ENCODE measurements around the gene WFDC11. TPM values are rescaled to one million over a fixed set of nuclear protein-coding genes. Genes with fewer than 3 reads are reported as not detected.

WFDC11 gene
- total RNA-seq, 1 donor from 2014 or later = not detected

DNA sequence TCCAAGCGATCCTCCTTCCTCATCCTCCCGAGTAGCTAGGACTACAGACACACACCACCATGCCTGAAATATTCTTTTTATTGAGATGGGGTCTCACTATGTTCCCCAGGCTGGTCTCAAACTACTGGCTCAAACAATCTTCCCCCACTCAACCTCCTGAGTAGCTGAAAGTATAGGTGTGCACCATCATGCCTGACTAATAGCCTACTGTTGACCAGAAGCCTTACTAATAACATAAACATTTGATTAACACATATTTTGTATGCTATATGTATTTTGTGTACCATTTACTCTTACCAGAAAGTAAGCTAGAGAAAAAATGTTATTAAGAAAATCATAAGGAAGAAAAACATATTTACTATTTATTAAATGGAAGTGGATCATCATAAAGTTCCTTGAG, 52.4 kb downstream of the WFDC11 start:
- Mint-ChIP-seq H3K27ac (ENCODE audit: unreplicated experiment) (peak overlapping the region; percentile 51), H3K9me3 (no peaks in the 10 kb centered on the region), H3K36me3 (ENCODE audit: low read depth) (no peaks in the 10 kb centered on the region), H3K4me3 (no peak overlapping the region), H3K4me1 (no peaks in the 10 kb centered on the region), H3K27me3 (ENCODE audit: low read depth) (peaks cover 2% of the 10 kb centered on the region)
- TF ChIP-seq, protein P1, sequence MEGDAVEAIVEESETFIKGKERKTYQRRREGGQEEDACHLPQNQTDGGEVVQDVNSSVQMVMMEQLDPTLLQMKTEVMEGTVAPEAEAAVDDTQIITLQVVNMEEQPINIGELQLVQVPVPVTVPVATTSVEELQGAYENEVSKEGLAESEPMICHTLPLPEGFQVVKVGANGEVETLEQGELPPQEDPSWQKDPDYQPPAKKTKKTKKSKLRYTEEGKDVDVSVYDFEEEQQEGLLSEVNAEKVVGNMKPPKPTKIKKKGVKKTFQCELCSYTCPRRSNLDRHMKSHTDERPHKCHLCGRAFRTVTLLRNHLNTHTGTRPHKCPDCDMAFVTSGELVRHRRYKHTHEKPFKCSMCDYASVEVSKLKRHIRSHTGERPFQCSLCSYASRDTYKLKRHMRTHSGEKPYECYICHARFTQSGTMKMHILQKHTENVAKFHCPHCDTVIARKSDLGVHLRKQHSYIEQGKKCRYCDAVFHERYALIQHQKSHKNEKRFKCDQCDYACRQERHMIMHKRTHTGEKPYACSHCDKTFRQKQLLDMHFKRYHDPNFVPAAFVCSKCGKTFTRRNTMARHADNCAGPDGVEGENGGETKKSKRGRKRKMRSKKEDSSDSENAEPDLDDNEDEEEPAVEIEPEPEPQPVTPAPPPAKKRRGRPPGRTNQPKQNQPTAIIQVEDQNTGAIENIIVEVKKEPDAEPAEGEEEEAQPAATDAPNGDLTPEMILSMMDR (conservative IDR thresholded peaks at IDR 0.05) = no peak
- no peak for DNase-seq (ENCODE audit: low read depth, low spot score)

- Mint-ChIP-seq H3K4me1 (peaks cover 6% of the 10 kb centered on the region), H3K4me3 (no peak overlapping the region), H3K9me3 (peaks cover 11% of the 10 kb centered on the region), H3K27me3 (ENCODE audit: low read depth) (no peaks in the 10 kb centered on the region), H3K36me3 (ENCODE audit: low read depth) (peaks cover 4% of the 10 kb centered on the region), H3K27ac (ENCODE audit: unreplicated experiment) (no peak overlapping the region)
- DNase-seq (ENCODE audit: low read depth, low spot score) = no peak
- TF ChIP-seq, protein P1 (conservative IDR thresholded peaks at IDR 0.05) = no peak
Observed at GRCh38 chr20:45612314-45612713, 57.7 kb downstream of the WFDC11 start.

GRCh38 chr20:45611054-45611453, 59.0 kb downstream of the WFDC11 start:
- Mint-ChIP-seq H3K27ac (ENCODE audit: unreplicated experiment) (no peak overlapping the region), H3K36me3 (ENCODE audit: low read depth) (peaks cover 7% of the 10 kb centered on the region), H3K4me1 (peaks cover 6% of the 10 kb centered on the region), H3K4me3 (no peak overlapping the region), H3K9me3 (peaks cover 17% of the 10 kb centered on the region), H3K27me3 (ENCODE audit: low read depth) (no peaks in the 10 kb centered on the region)
- no peak for DNase-seq (ENCODE audit: low read depth, low spot score)
- TF ChIP-seq, protein P1 (conservative IDR thresholded peaks at IDR 0.05) = no peak

GRCh38 chr20:45607810-45608209, 62.2 kb downstream of the WFDC11 start:
- H3K27ac Mint-ChIP-seq (ENCODE audit: unreplicated experiment) = no peak overlapping the region
- H3K36me3 Mint-ChIP-seq (ENCODE audit: low read depth) = peaks cover 7% of the 10 kb centered on the region
- H3K4me3 Mint-ChIP-seq = no peak overlapping the region
- TF ChIP-seq, protein P1 (conservative IDR thresholded peaks at IDR 0.05) = no peak
- peaks cover 6% of the 10 kb centered on the region for H3K4me1 Mint-ChIP-seq
- peaks cover 22% of the 10 kb centered on the region for H3K9me3 Mint-ChIP-seq
- peaks cover 17% of the 10 kb centered on the region for H3K27me3 Mint-ChIP-seq (ENCODE audit: low read depth)
- DNase-seq (ENCODE audit: low read depth, low spot score) = no peak

Small RNA genes within 50 kb of the gene (microRNA-seq; reads per million reads assigned to microRNA genes)
- gene MIR3617 = not detected

Other genes with a start within 250 kb of the WFDC11 start
- 7.4 and 8.7 TPM in 2 replicates for gene WFDC2, start 200.5 kb downstream of the WFDC11 start, total RNA-seq
- not detected in 2 replicates for gene SPINT3, start 154.6 kb downstream of the WFDC11 start, total RNA-seq
- gene WFDC6, start 130.8 kb downstream of the WFDC11 start, total RNA-seq = not detected in 2 replicates
- not detected in 2 replicates for gene EPPIN, start 122.8 kb downstream of the WFDC11 start, total RNA-seq
- not detected in 2 replicates for gene WFDC8, start 91.0 kb downstream of the WFDC11 start, total RNA-seq
- gene WFDC10A, start 40.5 kb downstream of the WFDC11 start, total RNA-seq = not detected in 2 replicates
- gene WFDC9, start 39.0 kb downstream of the WFDC11 start, total RNA-seq = not detected in 2 replicates
- gene WFDC13, start 31.8 kb upstream of the WFDC11 start, total RNA-seq = not detected in 2 replicates
- not detected in 2 replicates for gene WFDC10B, start 34.8 kb upstream of the WFDC11 start, total RNA-seq
- gene SPINT4, start 52.1 kb upstream of the WFDC11 start, total RNA-seq = not detected in 2 replicates
- not detected in 2 replicates for gene WFDC3, start 121.6 kb upstream of the WFDC11 start, total RNA-seq
- 41.9 and 44.0 TPM in 2 replicates for gene DNTTIP1, start 121.7 kb upstream of the WFDC11 start, total RNA-seq
- 202 and 212 TPM in 2 replicates for gene UBE2C, start 142.4 kb upstream of the WFDC11 start, total RNA-seq
- not detected in 2 replicates for gene TNNC2, start 157.1 kb upstream of the WFDC11 start, total RNA-seq
- 16.8 and 19.4 TPM in 2 replicates for gene SNX21, start 163.6 kb upstream of the WFDC11 start, total RNA-seq
- gene ACOT8, start 187.2 kb upstream of the WFDC11 start, total RNA-seq = 14.5 and 15.3 TPM in 2 replicates
- gene ZSWIM3, start 187.4 kb upstream of the WFDC11 start, total RNA-seq = 4.5 and 4.8 TPM in 2 replicates
- 16.6 and 17.0 TPM in 2 replicates for gene ZSWIM1, start 211.0 kb upstream of the WFDC11 start, total RNA-seq
- 0.41 and 2.2 TPM in 2 replicates for gene SPATA25, start 217.4 kb upstream of the WFDC11 start, total RNA-seq
- 3.3 and 3.5 TPM in 2 replicates for gene NEURL2, start 221.0 kb upstream of the WFDC11 start, total RNA-seq
- 49.7 and 55.3 TPM in 2 replicates for gene CTSA, start 221.1 kb upstream of the WFDC11 start, total RNA-seq
- gene PLTP, start 241.9 kb upstream of the WFDC11 start, total RNA-seq = 56.6 and 61.0 TPM in 2 replicates